Lung (tissue), 12 donors: ENCODE measurements around the gene PRKN. TPM values are rescaled to one million over a fixed set of nuclear protein-coding genes. Genes with fewer than 3 reads are reported as not detected.

Source experiments
- ATAC-seq: fragments of 200-7000 bp; cut with Tn5 transposase; one replicate; pipeline ENCODE4 v1.9.1; 2020; ENCODE audit warnings: moderate number of reproducible peaks; ENCODE audit not compliant: insufficient read depth, low FRiP score
- DNase-seq, 3 donors: peaks; one replicate each; pipeline ENCODE4 v3.0.0-alpha.2; 2013 to 2017
- H3K27ac ChIP-seq, 2 donors: one replicate each; pipeline ENCODE4 v1.5.1; 2013; ENCODE audit warnings: mild to moderate bottlenecking in 2 of 2, moderate library complexity in 2 of 2, control low read depth in 1 of 2, inconsistent platforms in 1 of 2, low read depth in 1 of 2, low read length in 1 of 2
- H3K27me3 ChIP-seq, 3 donors: one replicate each; pipeline ENCODE4 v1.5.1; 2013; ENCODE audit warnings: low read length in 2 of 3; ENCODE audit not compliant: control insufficient read depth in 3 of 3, insufficient read depth in 3 of 3
- H3K36me3 ChIP-seq, 4 donors: one replicate each; pipeline ENCODE4 v1.5.1; 2013; ENCODE audit warnings: low read length in 4 of 4, mild to moderate bottlenecking in 1 of 4, moderate library complexity in 1 of 4; ENCODE audit not compliant: control insufficient read depth in 4 of 4, insufficient read depth in 4 of 4
- H3K4me1 ChIP-seq, 5 donors: one replicate each; pipeline ENCODE4 v1.5.1; 2013; ENCODE audit warnings: low read length in 5 of 5, mild to moderate bottlenecking in 2 of 5, moderate library complexity in 1 of 5; ENCODE audit not compliant: control insufficient read depth in 5 of 5, insufficient read depth in 5 of 5
- H3K4me3 ChIP-seq: one replicate; pipeline ENCODE4 v1.5.1; 2013; ENCODE audit warnings: mild to moderate bottlenecking, control low read depth, moderate library complexity
- H3K9ac ChIP-seq, 2 donors: one replicate each; pipeline ENCODE4 v1.5.1; 2013; ENCODE audit warnings: low read length in 2 of 2, control low read depth in 1 of 2; ENCODE audit not compliant: insufficient read depth in 1 of 2
- H3K9me3 ChIP-seq, 4 donors: one replicate each; pipeline ENCODE4 v1.5.1; 2013; ENCODE audit warnings: low read length in 3 of 4, mild to moderate bottlenecking in 1 of 4, moderate library complexity in 1 of 4; ENCODE audit not compliant: control insufficient read depth in 4 of 4, insufficient read depth in 3 of 4
- CTCF ChIP-seq: IDR thresholded peaks from 2 replicates; pipeline ENCODE4 v1.5.1; 2012; ENCODE audit warnings: mild to moderate bottlenecking; ENCODE audit errors: control extremely low read depth, extremely low read depth
- WGBS, 2 donors: extraction: QIAGEN DNeasy Blood & Tissue Kit; methylation state at CpG; one replicate each; pipeline ENCODE4 v1.1.7; 2013; 5-methylcytosine and 5-hydroxymethylcytosine counted together
- polyA plus RNA-seq, 2 donors: library from polyadenylated mRNA; stranded (reverse); fragments of 200-250 nt; gene quantifications; one replicate each; pipeline ENCODE4 v1.2.1, GENCODE V29; 2013
- total RNA-seq, 2 donors: library from RNA; depleted of rRNA in 1 of 2; stranded (reverse); fragments of >200 nt in 1 of 2; gene quantifications; one replicate each; pipeline ENCODE4 v1.2.1, GENCODE V29; 2014 to 2021
- donor health status: control.
- donor health status: control.
- donor health status: Bipolar disorder and iron deficiency.
- donor health status: healthy.
- donor health status: DM: yes; HTN: yes; CAD: no.

The PRKN gene
- total and polyA plus RNA-seq, 4 donors: 0.27 to 11.2 (median 3.1) TPM

GRCh38 chr6:161817881-161818280 lies 909.7 kb downstream of the PRKN start:
- TF ChIP-seq CTCF: no peak
- Histone ChIP-seq H3K27me3 (no peaks in the 10 kb centered on the region), H3K9ac (no peak overlapping the region), H3K4me3 (no peak overlapping the region), H3K27ac (no peak overlapping the region), H3K9me3 (peaks cover 0 to 4% (median 0%) of the 10 kb centered on the region in 4 donors), H3K4me1 (no peaks in the 10 kb centered on the region), H3K36me3 (no peaks in the 10 kb centered on the region)
- ATAC-seq (no peak), DNase-seq (no peak)
- whole genome bisulfite sequencing, 2 donors: 79 to 86% methylated on average over 4 of the region's 4 CpGs

GRCh38 chr6:161815965-161816364 lies 911.6 kb downstream of the PRKN start:
- H3K27ac ChIP-seq: no peak overlapping the region
- H3K9ac ChIP-seq: no peak overlapping the region
- no peaks in the 10 kb centered on the region for H3K4me1 ChIP-seq
- WGBS, 2 donors: 58 to 61% methylated on average over 4 of the region's 4 CpGs
- DNase-seq (no peak), ATAC-seq (no peak)
- no peaks in the 10 kb centered on the region for H3K36me3 ChIP-seq
- H3K27me3 ChIP-seq: no peaks in the 10 kb centered on the region
- TF ChIP-seq CTCF: no peak
- H3K4me3 ChIP-seq: no peak overlapping the region
- peaks cover 0 to 4% (median 0%) of the 10 kb centered on the region in 4 donors for H3K9me3 ChIP-seq

GRCh38 chr6:161813156-161813555 lies 914.4 kb downstream of the PRKN start:
- no peak for ATAC-seq
- TF ChIP-seq CTCF: no peak
- Histone ChIP-seq H3K9ac (no peak overlapping the region), H3K4me3 (no peak overlapping the region), H3K27ac (no peak overlapping the region), H3K9me3 (peaks cover 0 to 4% (median 0%) of the 10 kb centered on the region in 4 donors), H3K4me1 (no peaks in the 10 kb centered on the region), H3K36me3 (no peaks in the 10 kb centered on the region), H3K27me3 (no peaks in the 10 kb centered on the region)
- DNase-seq: no peak
- WGBS, 2 donors: 95% methylated on average over 8 of the region's 8 CpGs

- Histone ChIP-seq H3K27me3 (no peaks in the 10 kb centered on the region), H3K27ac (no peak overlapping the region), H3K36me3 (no peaks in the 10 kb centered on the region), H3K4me3 (no peak overlapping the region), H3K4me1 (no peaks in the 10 kb centered on the region), H3K9me3 (peaks cover 0 to 4% (median 0%) of the 10 kb centered on the region in 4 donors), H3K9ac (no peak overlapping the region)
- WGBS, 2 donors: 91 to 92% methylated on average over 2 of the region's 2 CpGs
- no peak for DNase-seq
- no peak for TF ChIP-seq CTCF
- ATAC-seq: no peak
Measured at GRCh38 chr6:161809971-161810370, 917.6 kb downstream of the PRKN start.
